NCI-H748 treated with DMSO at 0.1 percent for 48 hours (cell line): ENCODE results near the gene TMEM254.
"Not testable (repeated sequence)": the region's sequence is repeated elsewhere in the genome, so short reads cannot be mapped to it uniquely, and the experiment has no call there.

Experiments used
- DNase-seq: peaks from one replicate; lab custom pipeline; 2025; lab: John Stamatoyannopoulos, UW

TMEM254 gene

DNA sequence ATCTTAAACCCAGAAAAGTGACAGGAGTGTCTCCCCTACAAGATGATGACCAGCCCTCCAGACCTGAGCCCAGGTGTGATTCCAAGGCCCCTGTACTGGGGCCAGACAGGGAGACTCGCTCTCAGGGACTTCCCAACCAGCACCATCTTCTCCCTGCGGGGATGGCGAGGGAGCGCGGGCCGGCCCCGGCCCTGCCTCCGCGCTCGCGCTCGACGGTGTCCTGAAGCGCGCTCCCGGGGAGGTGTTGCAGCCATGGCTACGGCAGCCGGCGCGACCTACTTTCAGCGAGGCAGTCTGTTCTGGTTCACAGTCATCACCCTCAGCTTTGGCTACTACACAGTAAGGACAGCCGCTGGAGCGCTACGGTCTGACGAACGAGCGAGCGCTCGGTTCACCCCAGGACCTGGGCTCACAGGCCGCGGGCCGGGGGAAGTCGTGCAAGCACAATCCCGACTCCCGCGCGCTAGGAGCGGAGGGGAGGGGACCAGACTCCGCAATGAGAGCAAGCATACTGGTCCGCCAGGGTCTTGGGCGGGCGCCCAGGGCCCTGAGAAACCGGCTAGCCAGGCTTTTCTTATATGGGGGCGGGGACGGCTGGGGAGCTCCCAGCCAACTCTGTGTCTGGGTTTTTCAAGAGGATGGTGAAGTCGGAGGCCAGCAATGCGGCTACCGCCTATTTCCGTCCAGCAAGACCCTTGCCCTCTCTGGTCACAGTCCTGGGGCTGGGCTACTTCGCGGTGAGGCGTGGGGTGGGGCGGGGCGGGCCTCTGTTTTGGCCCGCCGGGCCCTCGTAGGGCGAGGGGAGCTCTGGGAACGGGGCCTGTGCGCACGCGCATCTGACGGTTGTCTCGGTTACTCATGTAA is at the start of gene TMEM254:
Gene TMEM254, plus strand, starts transcription at position 218 of the 864 bp plus-strand sequence. Its CDS starts 35 bp downstream, at position 253.
- DNase-seq = peak; percentile 55

DNA sequence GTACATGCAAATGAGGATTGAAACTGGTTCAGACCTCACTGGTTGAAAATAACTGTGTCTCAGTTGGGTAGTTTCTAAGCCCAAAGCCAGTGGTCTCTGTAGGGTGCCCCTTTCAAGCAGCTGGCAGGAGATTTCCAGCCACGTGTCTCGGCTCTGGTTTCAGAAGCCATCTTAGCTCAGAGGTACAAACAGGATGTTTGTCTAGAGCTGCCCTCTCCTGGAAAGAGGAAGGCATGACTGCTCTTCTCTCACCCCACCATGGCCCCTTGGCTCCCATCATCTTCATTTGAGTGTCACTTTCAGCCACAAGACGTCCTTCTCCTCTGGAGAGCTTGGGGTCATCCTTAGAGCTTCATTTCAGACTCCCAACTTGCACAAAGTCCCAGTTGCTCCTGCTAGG is 49.3 kb upstream of the TMEM254 start:
- DNase-seq = not testable (repeated sequence)

- not testable (repeated sequence) for DNase-seq
These were observed 48.6 kb upstream of the TMEM254 start for GRCh38 chr10:80029865-80030264.

DNA sequence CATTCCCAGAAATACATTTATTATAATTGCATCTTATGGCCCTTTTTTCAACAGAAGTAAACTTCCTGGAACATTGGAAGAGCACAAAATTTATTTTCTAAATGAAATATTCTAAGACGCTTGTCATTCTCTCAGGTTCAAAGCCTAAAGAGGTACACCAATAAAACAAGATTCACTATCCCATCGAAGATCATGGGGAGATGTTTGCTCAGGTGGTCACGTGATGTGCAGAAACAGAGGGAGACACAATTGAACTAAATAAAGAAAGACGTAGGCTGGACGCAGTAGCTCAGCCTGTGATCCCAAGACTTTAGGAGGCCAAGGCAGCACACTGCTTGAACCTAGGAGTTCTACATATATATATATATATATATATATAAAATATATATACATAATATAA is 46.0 kb upstream of the TMEM254 start:
- DNase-seq = no peak

GRCh38 chr10:80034766-80035165 is 43.7 kb upstream of the TMEM254 start:
- DNase-seq = not testable (repeated sequence)

- not testable (repeated sequence) for DNase-seq
These were observed 43.0 kb upstream of the TMEM254 start for GRCh38 chr10:80035430-80035829.

GRCh38 chr10:80036921-80037500 is 41.5 kb upstream of the TMEM254 start:
- DNase-seq = not testable (repeated sequence)

- DNase-seq = not testable (repeated sequence)
These were observed 40.2 kb upstream of the TMEM254 start for GRCh38 chr10:80038226-80038625.

- no peak for DNase-seq
These were observed 37.3 kb upstream of the TMEM254 start for GRCh38 chr10:80041162-80041561.

DNA sequence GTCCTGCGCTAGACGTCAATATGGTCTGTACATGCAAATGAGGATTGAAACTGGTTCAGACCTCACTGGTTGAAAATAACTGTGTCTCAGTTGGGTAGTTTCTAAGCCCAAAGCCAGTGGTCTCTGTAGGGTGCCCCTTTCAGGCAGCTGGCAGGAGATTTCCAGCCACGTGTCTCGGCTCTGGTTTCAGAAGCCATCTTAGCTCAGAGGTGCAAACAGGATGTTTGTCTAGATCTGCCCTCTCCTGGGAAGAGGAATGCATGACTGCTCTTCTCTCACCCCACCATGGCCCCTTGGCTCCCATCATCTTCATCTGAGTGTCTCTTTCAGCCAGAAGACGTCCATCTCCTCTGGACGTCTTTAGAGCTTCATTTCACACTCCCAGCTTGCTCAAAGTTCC is 33.5 kb upstream of the TMEM254 start:
- DNase-seq = not testable (repeated sequence)

GRCh38 chr10:80046629-80047441 is 31.6 kb upstream of the TMEM254 start:
- DNase-seq = peak; percentile 16

DNA sequence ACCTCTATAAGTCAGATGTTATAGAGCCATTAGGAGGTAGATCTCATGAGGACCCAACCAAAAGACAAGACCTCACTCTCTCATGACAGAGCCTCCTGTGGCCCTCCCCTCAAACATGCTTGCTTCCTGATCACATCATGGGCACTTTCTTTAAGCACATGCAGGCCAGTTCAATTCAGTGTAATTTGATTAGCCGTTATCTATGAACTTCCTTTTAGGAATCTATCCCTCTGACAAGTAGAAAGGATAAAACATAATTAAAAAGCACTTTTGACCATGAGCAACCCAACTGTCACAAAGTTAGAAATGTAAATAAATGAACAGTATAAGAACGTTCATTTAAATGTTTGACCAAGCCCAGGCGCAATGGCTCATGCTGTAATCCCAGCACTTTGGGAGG is 27.7 kb upstream of the TMEM254 start:
- no peak for DNase-seq

DNA sequence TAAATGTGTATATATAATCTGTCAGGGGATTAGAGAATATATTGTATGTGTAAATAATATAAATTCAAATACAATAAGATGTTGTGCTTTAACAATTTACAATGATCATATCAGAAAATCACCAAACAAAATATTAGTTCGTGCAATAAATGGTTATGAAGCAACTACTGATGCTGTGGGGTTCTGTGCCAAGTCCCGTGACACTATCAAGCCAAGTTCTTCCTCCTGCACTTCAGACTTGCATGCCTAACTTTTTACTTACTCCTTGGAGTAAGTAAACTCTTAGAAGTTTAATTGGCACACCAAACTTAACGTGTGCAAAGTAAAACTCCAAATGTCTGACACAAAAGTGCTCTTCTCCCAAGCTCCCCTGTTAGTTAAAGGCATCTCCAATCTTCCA is 26.5 kb upstream of the TMEM254 start:
- no peak for DNase-seq

DNA sequence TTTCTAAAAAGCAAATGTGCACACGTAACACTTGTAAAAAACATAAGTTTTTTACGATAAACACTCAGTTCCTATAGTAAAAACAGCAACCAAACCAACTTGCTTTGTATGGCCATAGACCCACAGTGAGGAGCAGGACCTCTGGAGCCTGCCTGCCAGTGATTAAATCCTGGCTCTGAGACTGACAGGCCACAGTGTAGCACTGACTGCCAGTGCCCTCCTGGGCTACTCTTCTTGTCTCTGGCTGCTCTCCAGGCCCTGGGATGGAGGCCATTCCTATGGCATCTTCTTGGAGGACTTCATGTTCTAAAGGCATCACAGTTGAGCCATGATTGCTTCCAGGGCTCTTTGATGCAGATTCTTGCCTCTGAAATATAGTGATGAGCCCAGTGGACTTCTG is 22.7 kb upstream of the TMEM254 start:
- no peak for DNase-seq

DNA sequence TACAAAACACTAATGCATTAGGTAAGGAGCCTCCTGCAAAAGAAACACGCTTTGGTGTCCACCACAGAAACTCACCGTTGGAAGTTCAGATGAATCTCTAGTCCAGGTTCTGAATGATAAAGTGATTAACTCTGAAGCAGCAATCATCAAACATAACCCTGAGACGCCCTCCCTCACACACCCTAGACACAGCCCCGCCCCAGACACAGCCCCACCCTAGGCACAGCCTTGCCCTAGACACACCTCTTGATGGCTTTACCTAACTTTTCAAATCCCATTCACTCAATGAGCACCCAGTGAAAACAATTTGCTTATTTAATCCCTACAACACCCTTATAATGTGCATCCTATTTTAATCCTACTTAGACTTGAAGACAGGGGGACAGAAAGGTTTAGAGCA is 21.3 kb upstream of the TMEM254 start:
- DNase-seq = no peak

DNA sequence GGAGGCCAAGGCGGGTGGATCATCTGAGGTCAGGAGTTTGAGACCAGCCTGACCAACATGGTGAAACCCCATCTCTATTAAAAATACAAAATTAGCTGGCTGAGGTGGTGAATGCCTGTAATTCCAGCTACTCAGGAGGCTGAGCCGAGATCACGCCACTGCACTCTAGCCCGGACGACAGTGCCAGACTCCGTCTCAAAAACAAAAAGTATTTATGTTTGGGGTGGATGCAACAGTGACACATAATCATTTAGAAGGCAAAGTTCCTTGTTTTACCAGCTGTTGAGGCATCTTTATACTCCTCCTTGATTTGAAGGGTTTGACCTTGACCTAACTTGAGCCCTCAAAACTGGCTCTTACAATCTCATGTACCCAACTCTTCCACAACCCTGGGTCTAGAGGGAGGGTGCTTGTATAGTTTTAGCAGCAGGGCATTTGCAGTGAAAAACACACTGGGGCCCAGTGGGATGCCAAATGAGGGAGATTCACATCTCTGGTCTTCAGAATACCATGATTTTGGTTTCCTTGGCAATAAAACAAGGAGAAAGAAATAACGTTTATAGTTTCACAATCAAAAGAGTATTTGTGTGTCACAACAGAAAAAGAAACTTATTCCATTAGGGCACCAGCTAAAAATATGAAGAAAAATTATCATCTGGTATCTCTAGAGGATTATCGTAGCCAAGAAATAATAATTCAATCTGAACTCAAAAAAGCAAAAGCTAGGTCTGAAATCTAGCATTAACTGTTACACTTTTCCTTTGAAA is 14.2 kb upstream of the TMEM254 start:
- DNase-seq = no peak

- DNase-seq = no peak
These were observed 11.7 kb upstream of the TMEM254 start for GRCh38 chr10:80066809-80067208.

GRCh38 chr10:80067821-80068220 is 10.6 kb upstream of the TMEM254 start:
- DNase-seq = not testable (repeated sequence)

DNA sequence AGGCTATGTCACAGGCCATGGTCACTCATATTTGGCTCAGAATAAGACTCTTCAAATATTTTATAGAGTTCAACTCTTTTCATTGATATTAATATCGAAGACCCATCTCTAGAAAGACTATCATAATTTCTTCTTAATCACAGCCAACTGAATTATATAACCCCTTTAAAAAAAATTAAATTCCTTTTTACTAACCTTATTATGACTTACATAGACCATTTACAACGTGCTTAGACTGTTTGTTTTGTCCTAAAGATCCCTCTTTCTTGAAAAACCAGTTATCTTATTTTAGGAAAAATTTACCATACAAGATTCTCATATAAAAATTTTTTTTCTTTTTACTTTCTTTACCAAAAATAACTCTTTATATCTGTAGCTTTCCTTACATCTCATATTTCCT is 10.2 kb upstream of the TMEM254 start:
- no peak for DNase-seq

- no peak for DNase-seq
These were observed 8.4 kb upstream of the TMEM254 start for GRCh38 chr10:80070057-80070456.

GRCh38 chr10:80072584-80072983 is 5.9 kb upstream of the TMEM254 start:
- no peak for DNase-seq

- no peak for DNase-seq
These were observed 2.7 kb upstream of the TMEM254 start for GRCh38 chr10:80075781-80076180.
